NCI-H1417 (cell line): Measurements from ENCODE around the gene KLF13.

Experiments used
- DNase-seq, 3 experiments: peaks; one replicate each; lab custom pipeline; 2025; lab: John Stamatoyannopoulos, UW

The KLF13 gene

GRCh38 chr15:31326156-31326874 lies at the start of gene KLF13:
TSS of gene KLF13 (plus strand) at chr15:31326835. CDS start at chr15:31327213, 378 bp downstream.
- peak; percentile 95 to 100 (median 99) for DNase-seq

DNA sequence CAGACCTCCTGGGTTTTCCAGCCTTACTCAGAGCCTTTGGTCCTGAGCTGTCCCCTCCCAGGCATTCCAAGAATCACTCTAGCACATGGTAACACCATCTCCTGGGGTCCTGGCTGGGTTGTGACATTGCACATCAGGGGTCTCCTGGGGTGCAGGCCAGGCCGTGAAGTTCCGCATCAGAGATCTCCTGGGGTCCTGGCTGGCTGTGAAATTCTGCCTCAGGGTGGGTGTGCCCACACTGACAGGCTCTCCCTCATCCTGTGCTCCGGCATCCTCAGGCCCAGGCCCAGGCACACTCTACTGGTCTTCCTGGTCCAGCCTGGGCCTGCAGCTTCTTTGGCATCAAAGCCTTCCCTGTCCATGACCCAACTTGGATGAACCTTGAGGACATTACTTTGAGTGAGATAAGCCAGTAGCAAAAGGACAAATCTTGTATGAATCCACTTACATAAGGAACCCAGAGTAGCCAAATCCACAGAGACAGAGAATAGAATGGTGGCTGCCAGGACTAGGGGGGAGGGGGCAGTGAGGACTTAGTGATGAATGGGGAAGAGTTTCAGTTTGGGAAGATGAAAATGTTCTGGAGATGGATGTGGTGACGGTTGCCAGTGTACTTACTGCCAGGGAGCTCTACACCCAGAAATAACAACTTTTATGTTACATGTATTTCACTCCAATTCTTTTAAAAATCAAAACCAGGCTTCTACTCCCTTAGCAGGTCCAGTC lies 49.1 kb upstream of the KLF13 start:
- DNase-seq, result no peak

GRCh38 chr15:31278061-31278445 lies 48.6 kb upstream of the KLF13 start:
- DNase-seq, result no peak

GRCh38 chr15:31278544-31279220 lies 48.0 kb upstream of the KLF13 start:
- DNase-seq, result no peak

DNA sequence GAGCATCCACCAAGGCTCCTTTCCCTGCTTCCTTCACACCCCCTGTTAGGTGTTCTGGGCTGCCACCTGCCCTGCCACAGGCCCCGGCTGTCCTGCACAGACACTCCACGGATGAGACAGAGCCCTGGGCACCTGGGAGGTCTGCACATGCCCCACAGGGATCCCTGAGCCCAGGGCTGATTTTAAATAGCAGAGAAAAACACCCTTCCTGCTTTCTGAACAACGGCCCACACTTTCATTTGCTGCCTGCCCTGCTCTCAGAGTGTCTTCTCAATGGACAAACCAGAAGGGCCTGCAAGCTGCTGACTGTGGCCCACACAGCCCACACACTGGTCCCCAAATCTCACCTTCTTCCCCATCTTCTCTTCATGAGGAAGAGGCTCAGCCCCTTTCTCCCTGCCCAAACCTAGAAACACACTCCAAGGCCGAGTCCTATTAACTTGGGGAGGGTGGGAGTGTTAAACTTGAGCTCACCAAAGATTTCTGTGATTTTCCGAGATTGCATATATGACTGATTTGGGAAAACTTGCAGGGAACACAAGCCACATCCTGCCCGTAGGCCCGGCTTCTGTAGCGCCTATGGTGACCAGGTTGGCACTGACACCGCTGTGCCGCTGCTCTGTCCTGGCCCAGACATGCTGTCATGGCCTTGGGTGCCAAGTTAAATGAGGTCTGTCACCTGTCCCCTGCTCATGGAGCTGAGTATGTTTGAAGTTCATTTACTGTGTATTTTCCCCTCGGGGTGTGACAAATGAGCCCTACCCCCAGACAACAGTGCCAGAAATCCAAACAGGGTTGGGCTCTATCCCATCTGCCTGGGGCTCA lies 47.2 kb upstream of the KLF13 start:
- DNase-seq, result no peak

GRCh38 chr15:31280046-31280830 lies 46.4 kb upstream of the KLF13 start:
- peak; percentile 8 to 97 (median 91) for DNase-seq

GRCh38 chr15:31280831-31281216 lies 45.8 kb upstream of the KLF13 start:
- DNase-seq, result no peak

DNA sequence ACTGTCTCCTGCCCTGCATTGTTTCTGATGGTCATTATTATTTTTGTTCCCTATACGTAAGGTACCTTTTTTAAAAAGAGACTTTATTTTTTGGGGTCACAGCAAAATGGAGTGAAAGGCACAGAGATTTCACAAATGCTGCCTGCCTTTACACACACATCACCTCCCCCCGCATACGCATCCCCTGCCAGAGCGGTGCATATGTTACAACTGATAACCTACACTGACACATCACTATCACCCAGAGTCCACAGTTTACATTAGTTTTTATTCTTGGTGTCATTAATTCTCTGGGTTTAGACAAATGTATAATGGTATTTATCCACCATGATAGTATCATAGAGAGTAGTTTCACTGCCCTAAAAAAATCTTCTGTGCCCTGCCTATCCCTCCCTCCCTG lies 43.6 kb upstream of the KLF13 start:
- DNase-seq, result no peak

DNA sequence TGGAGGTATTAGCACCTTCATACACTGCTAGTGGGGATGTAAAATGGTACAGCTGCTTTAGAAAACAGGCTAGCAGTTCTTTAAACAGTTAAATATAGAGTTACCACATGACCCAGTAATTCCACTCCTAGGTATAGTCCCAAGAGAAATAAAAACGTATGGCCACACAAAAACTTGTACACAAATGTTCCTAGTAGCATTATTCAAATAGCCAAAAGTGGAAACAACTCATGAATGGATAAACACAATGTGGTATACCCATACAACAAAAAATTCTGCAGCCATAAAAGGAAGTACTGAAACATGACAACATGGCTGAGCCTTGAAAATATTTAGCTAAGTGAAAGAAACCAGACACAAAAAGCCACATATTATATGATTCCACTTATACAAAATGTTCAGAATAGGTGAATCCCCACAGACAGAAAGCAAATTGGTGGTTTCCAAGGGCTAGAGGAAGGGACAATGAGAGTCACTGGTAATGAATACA lies 40.8 kb upstream of the KLF13 start:
- no peak for DNase-seq

- DNase-seq, result no peak
Measured at GRCh38 chr15:31291048-31291578, 35.5 kb upstream of the KLF13 start.

DNA sequence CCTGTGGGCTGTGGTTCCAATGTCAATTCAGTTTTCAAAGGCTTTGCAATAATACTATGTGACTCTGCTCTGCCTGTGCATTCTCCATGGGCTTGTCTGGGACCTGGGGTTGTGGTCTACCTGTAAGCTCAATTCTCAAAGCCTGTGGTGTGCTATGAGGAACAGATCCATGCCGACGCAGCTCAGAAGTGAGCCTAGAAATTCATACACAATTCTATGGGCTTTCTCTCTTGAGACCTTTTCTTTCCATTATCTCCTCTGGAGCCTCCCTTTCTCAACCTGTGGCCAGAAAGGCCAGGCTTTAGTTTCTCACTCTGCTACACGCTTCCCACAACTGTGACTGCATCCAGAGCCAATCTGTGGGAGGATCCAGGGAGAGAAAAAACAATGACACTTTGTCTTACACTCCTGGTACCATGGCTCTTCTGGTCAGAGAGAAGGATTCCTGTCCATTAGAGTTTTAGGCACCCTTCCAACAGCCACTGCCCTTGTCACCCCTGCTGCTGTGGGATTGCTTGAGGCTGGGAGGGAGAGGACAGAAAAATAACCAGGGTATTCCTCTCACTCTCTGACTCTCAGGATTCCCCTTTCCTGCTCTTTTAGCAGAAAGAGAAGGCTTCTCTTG lies 34.1 kb upstream of the KLF13 start:
- no peak for DNase-seq

GRCh38 chr15:31293655-31294054 lies 33.0 kb upstream of the KLF13 start:
- no peak for DNase-seq

DNA sequence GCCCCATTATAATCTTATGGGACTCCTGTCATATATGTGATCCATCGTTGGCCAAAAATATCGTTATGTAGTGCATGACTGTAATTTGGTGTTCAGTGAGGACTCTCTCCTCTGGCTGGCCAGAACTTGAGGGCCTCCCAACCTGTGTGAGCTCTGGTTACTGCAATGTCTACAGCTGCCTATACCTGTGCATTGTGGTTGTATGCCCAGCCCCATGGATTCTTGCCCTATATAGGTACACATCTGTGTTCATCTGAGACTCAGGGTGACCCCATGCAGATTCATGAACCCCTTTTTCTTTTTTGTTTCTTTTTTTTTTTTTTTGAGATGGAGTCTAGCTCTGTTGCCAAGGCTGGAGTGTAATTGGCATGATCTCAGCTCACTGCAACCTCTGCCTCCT lies 32.6 kb upstream of the KLF13 start:
- no peak for DNase-seq

GRCh38 chr15:31295658-31296057 lies 31.0 kb upstream of the KLF13 start:
- DNase-seq, result peak in 1 of 3 experiments; percentile 50

GRCh38 chr15:31296219-31296645 lies 30.4 kb upstream of the KLF13 start:
- DNase-seq, result no peak

DNA sequence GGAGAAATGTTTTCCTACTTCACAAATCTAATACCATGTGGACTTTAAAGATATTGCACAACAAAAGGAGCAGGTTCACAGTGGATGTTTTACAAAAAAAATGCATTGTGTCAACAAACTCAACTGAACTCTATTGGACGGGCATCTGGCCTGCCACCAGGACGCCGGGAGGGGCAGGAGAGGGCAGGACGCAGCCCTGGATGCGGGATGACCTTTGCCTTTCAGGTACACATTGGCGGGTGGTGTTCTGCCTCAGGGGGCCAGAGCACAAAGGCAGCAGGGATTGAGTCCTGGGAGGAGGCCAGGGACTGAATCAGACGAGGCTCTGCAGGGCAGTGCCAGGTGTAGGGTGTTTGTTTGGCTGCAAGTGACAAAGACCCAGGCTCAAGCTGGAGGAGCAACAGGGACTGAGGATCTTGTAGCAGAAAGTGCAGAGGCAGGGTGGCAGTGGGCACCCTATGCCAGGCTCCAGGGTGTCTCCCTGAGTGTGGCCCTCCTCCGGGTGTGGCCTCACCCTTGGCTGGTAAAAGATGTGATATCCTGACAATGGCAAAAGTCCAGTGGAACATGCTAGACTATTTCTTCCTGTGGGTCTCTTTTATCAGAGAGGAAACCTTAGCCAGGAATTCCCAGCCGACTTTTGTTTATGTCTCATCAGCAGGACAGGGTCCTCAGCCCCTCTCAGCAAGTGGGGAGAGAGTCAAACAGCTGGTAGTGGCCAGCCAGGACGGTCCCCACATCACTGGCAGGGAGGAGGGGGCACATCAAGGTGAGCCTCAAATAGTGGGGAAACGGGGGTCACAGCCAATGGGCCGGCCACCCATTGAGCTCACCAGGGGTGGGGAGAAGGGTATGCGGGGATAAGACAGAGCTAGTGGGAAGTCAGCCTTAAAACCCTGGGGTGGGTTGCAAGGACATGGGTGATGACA lies 29.7 kb upstream of the KLF13 start:
- DNase-seq, result peak in 2 of 3 experiments; percentile 83 to 95

GRCh38 chr15:31297575-31298456 lies 28.8 kb upstream of the KLF13 start:
- DNase-seq, result peak in 1 of 3 experiments; percentile 28

- DNase-seq, result no peak
Measured at GRCh38 chr15:31298707-31299172, 27.9 kb upstream of the KLF13 start.
